Chondrocyte (in vitro differentiated cells): ENCODE data around the gene TALDO1. TPM values are rescaled to one million over a fixed set of nuclear protein-coding genes. Genes with fewer than 3 reads are reported as not detected.

Experiments
- DNase-seq: peaks from one replicate; pipeline ENCODE4 v3.0.0; 2021; ENCODE audit warnings: mixed read lengths, low spot score
- H3K27ac Mint-ChIP-seq: one replicate; pipeline ENCODE4 v1.8.0; 2021; ENCODE audit warnings: mild to moderate bottlenecking, moderate library complexity, mixed read lengths; ENCODE audit not compliant: unreplicated experiment
- H3K27me3 Mint-ChIP-seq: 2 replicates; pipeline ENCODE4 v1.8.0; 2021; ENCODE audit warnings: low read depth, mixed read lengths
- H3K36me3 Mint-ChIP-seq: 2 replicates; pipeline ENCODE4 v1.8.0; 2021; ENCODE audit warnings: low read depth, mixed read lengths
- H3K4me1 Mint-ChIP-seq: 2 replicates; pipeline ENCODE4 v1.8.0; 2021; ENCODE audit warnings: low read depth, mild to moderate bottlenecking, mixed read lengths
- H3K4me3 Mint-ChIP-seq: one replicate; pipeline ENCODE4 v1.8.0; 2021; ENCODE audit warnings: mild to moderate bottlenecking, moderate library complexity, mixed read lengths; ENCODE audit not compliant: unreplicated experiment
- H3K9me3 Mint-ChIP-seq: 2 replicates; pipeline ENCODE4 v1.8.0; 2021; ENCODE audit warnings: low read depth, mixed read lengths
- total RNA-seq: library from RNA; stranded (reverse); gene quantifications from 3 replicates; pipeline ENCODE4 v1.2.1, GENCODE V29; 2021
- TF ChIP-seq, protein P1 (sequence below): fragments of 200-600 bp; sonication (generic); IDR thresholded peaks from 2 replicates; pipeline ENCODE4 v1.5.0; 2021; ENCODE audit warnings: antibody characterized with exemption, mild to moderate bottlenecking, moderate library complexity

The TALDO1 gene
- total RNA-seq, 1 donor from 2014 or later, result 151 TPM

DNA sequence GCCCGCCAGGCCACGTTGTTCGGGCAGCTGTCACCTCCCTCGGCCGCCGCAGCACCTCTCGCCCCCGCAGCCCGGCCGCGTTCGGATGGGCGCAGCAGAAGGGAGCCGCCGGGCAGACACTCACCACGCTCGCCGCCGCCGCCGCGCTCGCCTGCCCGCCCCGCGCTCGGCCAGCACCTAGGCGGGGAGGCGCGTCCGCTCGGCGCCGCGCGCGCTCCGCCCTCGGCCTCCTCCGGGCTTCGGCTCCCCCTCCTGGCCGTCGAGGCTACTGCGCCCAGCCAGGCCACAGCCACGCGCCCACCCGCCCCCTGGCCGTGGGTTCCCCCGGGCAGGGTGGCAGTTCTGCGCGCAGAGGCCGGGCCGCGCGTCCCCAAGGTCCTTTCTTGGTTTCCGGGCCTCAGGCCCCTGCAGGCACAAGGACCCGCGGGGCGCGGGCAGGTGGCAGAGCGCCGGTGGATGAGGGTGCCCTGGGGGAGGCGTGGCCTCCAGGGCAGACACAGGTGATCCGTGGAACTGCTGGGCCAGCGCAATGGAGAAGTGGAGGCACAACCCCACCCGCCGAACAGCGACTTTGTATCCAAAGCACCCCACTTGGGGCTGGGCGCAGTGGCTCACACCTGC, 50.9 kb downstream of the TALDO1 start, which contains the start of gene SLC25A22:
SLC25A22 (minus strand) TSS at position 189 of the 621 bp plus-strand sequence. CDS start 3,275 bp downstream, outside the sequence.
- H3K4me1 Mint-ChIP-seq, result peaks cover 15% of the 10 kb centered on the region
- DNase-seq, result no peak
- no peaks in the 10 kb centered on the region for H3K9me3 Mint-ChIP-seq
- H3K27me3 Mint-ChIP-seq, result no peaks in the 10 kb centered on the region
- peaks cover 2% of the 10 kb centered on the region for H3K36me3 Mint-ChIP-seq
- TF ChIP-seq, protein P1, sequence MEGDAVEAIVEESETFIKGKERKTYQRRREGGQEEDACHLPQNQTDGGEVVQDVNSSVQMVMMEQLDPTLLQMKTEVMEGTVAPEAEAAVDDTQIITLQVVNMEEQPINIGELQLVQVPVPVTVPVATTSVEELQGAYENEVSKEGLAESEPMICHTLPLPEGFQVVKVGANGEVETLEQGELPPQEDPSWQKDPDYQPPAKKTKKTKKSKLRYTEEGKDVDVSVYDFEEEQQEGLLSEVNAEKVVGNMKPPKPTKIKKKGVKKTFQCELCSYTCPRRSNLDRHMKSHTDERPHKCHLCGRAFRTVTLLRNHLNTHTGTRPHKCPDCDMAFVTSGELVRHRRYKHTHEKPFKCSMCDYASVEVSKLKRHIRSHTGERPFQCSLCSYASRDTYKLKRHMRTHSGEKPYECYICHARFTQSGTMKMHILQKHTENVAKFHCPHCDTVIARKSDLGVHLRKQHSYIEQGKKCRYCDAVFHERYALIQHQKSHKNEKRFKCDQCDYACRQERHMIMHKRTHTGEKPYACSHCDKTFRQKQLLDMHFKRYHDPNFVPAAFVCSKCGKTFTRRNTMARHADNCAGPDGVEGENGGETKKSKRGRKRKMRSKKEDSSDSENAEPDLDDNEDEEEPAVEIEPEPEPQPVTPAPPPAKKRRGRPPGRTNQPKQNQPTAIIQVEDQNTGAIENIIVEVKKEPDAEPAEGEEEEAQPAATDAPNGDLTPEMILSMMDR, result peak; percentile 87
- H3K27ac Mint-ChIP-seq, result peak within 1 kb of the TSS; percentile 93
- peak within 1 kb of the TSS; percentile 84 for H3K4me3 Mint-ChIP-seq

- peaks cover 25% of the 10 kb centered on the region for H3K4me1 Mint-ChIP-seq
- H3K27me3 Mint-ChIP-seq, result no peaks in the 10 kb centered on the region
- no peak for DNase-seq
- H3K36me3 Mint-ChIP-seq, result peaks cover 2% of the 10 kb centered on the region
- H3K9me3 Mint-ChIP-seq, result no peaks in the 10 kb centered on the region
- H3K4me3 Mint-ChIP-seq, result no peak overlapping the region
- H3K27ac Mint-ChIP-seq, result no peak overlapping the region
- TF ChIP-seq, protein P1, result no peak
Measured at GRCh38 chr11:799641-800316, 52.5 kb downstream of the TALDO1 start.

- no peak for DNase-seq
- Mint-ChIP-seq H3K4me1 (peaks cover 25% of the 10 kb centered on the region), H3K27me3 (no peaks in the 10 kb centered on the region), H3K27ac (no peak overlapping the region), H3K4me3 (no peak overlapping the region), H3K9me3 (no peaks in the 10 kb centered on the region), H3K36me3 (peaks cover 2% of the 10 kb centered on the region)
- TF ChIP-seq, protein P1, result no peak
Measured at GRCh38 chr11:800473-800872, 53.2 kb downstream of the TALDO1 start.

GRCh38 chr11:801097-801780, 54.0 kb downstream of the TALDO1 start:
- DNase-seq, result no peak
- Mint-ChIP-seq H3K4me1 (peaks cover 23% of the 10 kb centered on the region), H3K27ac (no peak overlapping the region), H3K27me3 (no peaks in the 10 kb centered on the region), H3K36me3 (peaks cover 2% of the 10 kb centered on the region), H3K9me3 (no peaks in the 10 kb centered on the region), H3K4me3 (no peak overlapping the region)
- TF ChIP-seq, protein P1, result no peak

DNA sequence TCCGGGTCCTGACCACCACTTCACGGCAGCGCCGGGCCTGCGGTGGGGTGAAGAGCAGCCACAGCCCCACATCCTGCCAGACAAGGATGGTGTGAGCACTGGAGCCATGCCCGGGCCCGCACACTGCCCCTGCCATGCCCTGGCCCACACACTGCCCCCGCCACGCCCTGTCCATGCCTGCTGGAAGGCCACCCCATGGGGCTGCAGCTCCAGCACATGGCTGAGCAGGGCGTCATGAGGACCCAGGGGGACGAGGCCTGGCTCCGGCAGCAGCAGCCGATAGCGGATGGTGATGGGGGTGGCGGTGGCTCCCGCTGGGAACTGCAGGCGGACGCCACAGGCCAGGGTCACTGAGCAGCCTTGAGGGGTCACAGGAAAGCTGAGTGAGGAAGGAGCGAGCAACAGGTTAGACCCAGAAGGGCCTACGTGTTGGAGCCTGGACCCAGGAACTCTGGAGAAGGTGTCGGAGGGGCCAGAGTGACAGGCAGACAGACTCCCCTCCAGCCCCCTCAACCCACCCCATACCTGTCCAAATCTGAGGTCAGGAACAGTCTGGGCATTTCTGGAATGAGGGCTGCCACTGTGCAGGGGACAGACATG, 54.9 kb downstream of the TALDO1 start:
- H3K27me3 Mint-ChIP-seq, result no peaks in the 10 kb centered on the region
- peaks cover 15% of the 10 kb centered on the region for H3K4me1 Mint-ChIP-seq
- H3K9me3 Mint-ChIP-seq, result no peaks in the 10 kb centered on the region
- no peak for DNase-seq
- H3K4me3 Mint-ChIP-seq, result no peak overlapping the region
- H3K36me3 Mint-ChIP-seq, result peaks cover 2% of the 10 kb centered on the region
- H3K27ac Mint-ChIP-seq, result no peak overlapping the region
- TF ChIP-seq, protein P1, result no peak
